GM20000 (cell line): ENCODE results near the gene LGALSL.
"Not testable (repeated sequence)": the region's sequence is repeated elsewhere in the genome, so short reads cannot be mapped to it uniquely, and the experiment has no call there.

Experiments
- DNase-seq: peaks from one replicate; pipeline ENCODE4 v3.0.0; 2012; ENCODE audit warnings: low spot score
- CTCF ChIP-seq: IDR thresholded peaks from 2 replicates; pipeline ENCODE4 v1.5.1; 2012; ENCODE audit warnings: mild to moderate bottlenecking, control low read depth; ENCODE audit errors: extremely low read depth, missing control alignments

LGALSL gene

GRCh38 chr2:64442801-64443429 is 11.0 kb upstream of the LGALSL start:
- DNase-seq = no peak
- no peak for TF ChIP-seq CTCF

- DNase-seq = not testable (repeated sequence)
Measured at GRCh38 chr2:64445970-64446369, 8.0 kb upstream of the LGALSL start.

- no peak for TF ChIP-seq CTCF
Measured at GRCh38 chr2:64447317-64448040, 6.5 kb upstream of the LGALSL start.

GRCh38 chr2:64448041-64448426 is 5.9 kb upstream of the LGALSL start:
- TF ChIP-seq CTCF = no peak
- no peak for DNase-seq

More at GRCh38 chr2:64447317-64448040, 6.5 kb upstream of the LGALSL start:
- DNase-seq = no peak

- DNase-seq = no peak
Measured at GRCh38 chr2:64451051-64451450, 2.9 kb upstream of the LGALSL start.

GRCh38 chr2:64454386-64455332 is 697 bp downstream of the LGALSL start:
- peak; percentile 91 for DNase-seq
- TF ChIP-seq CTCF = no peak

More at GRCh38 chr2:64451051-64451450, 2.9 kb upstream of the LGALSL start:
- TF ChIP-seq CTCF = no peak

GRCh38 chr2:64455545-64455944 is 1.6 kb downstream of the LGALSL start:
- peak; percentile 22 for DNase-seq

More at GRCh38 chr2:64455545-64455944, 1.6 kb downstream of the LGALSL start:
- no peak for TF ChIP-seq CTCF
